GM12891 (cell line): Measurements from ENCODE around the gene ZACN.

Source experiments
- PAX5 ChIP-seq: IDR thresholded peaks from 2 replicates; pipeline ENCODE4 v1.6.1; 2011; ENCODE audit warnings: low read length, moderate library complexity, mild to moderate bottlenecking; ENCODE audit not compliant: insufficient read depth, severe bottlenecking
- POLR2A ChIP-seq: IDR thresholded peaks from 2 replicates; pipeline ENCODE4 v1.6.1; 2011; ENCODE audit warnings: low read depth, low read length, control low read depth
- TAF1 ChIP-seq: IDR thresholded peaks from 2 replicates; pipeline ENCODE4 v1.6.1; 2011; ENCODE audit warnings: low read depth, low read length, control low read depth

- TF ChIP-seq POLR2A: no peak
- TF ChIP-seq PAX5: no peak
- no peak for TF ChIP-seq TAF1
These were observed 2.7 kb upstream of the ZACN start for GRCh38 chr17:76076146-76076764.
